Mesenchymal stem cell (in vitro differentiated cells and primary cell): ENCODE data around the gene CARD8.
"Not testable (repeated sequence)": the region's sequence is repeated elsewhere in the genome, so short reads cannot be mapped to it uniquely, and the experiment has no call there.

Experiments used
- DNase-seq: peaks from one replicate; pipeline ENCODE4 v3.0.0-alpha.2; 2013
- H2AFZ ChIP-seq: one replicate; pipeline ENCODE4 v1.6.1; 2013; ENCODE audit warnings: low read depth, mild to moderate bottlenecking, control low read depth, inconsistent platforms, low read length, moderate library complexity
- H2AK5ac ChIP-seq: 2 replicates; pipeline ENCODE4 v1.6.1; 2013; ENCODE audit warnings: low read length, moderate library complexity, mild to moderate bottlenecking, inconsistent platforms; ENCODE audit not compliant: severe bottlenecking
- H2BK120ac ChIP-seq: one replicate; pipeline ENCODE4 v1.6.1; 2013; ENCODE audit warnings: low read depth, mild to moderate bottlenecking, inconsistent platforms, low read length, moderate library complexity
- H2BK12ac ChIP-seq, 2 experiments: one replicate each; pipeline ENCODE4 v1.6.1; 2013; ENCODE audit warnings: inconsistent platforms in 2 of 2, low read length in 2 of 2, mild to moderate bottlenecking in 2 of 2, moderate library complexity in 2 of 2, control low read depth in 1 of 2
- H2BK15ac ChIP-seq: one replicate; pipeline ENCODE4 v1.6.1; 2013; ENCODE audit warnings: mild to moderate bottlenecking, low read depth, inconsistent platforms; ENCODE audit not compliant: poor library complexity, severe bottlenecking
- H2BK5ac ChIP-seq: 2 replicates; pipeline ENCODE4 v1.6.1; 2013; ENCODE audit warnings: low read depth, mild to moderate bottlenecking, low read length, control low read depth, inconsistent platforms; ENCODE audit not compliant: poor library complexity, severe bottlenecking
- H3K14ac ChIP-seq, 2 experiments: one replicate each; pipeline ENCODE4 v1.6.1; 2013; ENCODE audit warnings: inconsistent platforms in 2 of 2, low read length in 2 of 2, control low read depth in 1 of 2, mild to moderate bottlenecking in 1 of 2, moderate library complexity in 1 of 2
- H3K18ac ChIP-seq, 2 experiments: one replicate each; pipeline ENCODE4 v1.6.1; 2013; ENCODE audit warnings: inconsistent platforms in 2 of 2, low read length in 2 of 2, control low read depth in 1 of 2, low read depth in 1 of 2, mild to moderate bottlenecking in 1 of 2
- H3K23ac ChIP-seq, 2 experiments: one replicate each; pipeline ENCODE4 v1.6.1; 2013; ENCODE audit warnings: inconsistent platforms in 2 of 2, low read length in 2 of 2, mild to moderate bottlenecking in 2 of 2, moderate library complexity in 2 of 2, control low read depth in 1 of 2
- H3K27ac ChIP-seq: 2 replicates; pipeline ENCODE4 v1.5.1; 2013; ENCODE audit warnings: mild to moderate bottlenecking, moderate library complexity, low read length, control low read depth, inconsistent platforms; ENCODE audit not compliant: poor library complexity, severe bottlenecking
- H3K27me3 ChIP-seq, 2 experiments: 2 replicates each; pipeline versions ENCODE4 v1.6.1 to v1.7.0; 2013; ENCODE audit warnings: low read length in 2 of 2, mild to moderate bottlenecking in 2 of 2, moderate library complexity in 2 of 2, control low read depth in 1 of 2, inconsistent platforms in 1 of 2; ENCODE audit not compliant: control insufficient read depth in 1 of 2, insufficient read depth in 1 of 2
- H3K36me3 ChIP-seq, 2 experiments: 2 replicates each; pipeline versions ENCODE4 v1.6.1 to v1.7.0; 2013; ENCODE audit warnings: low read length in 2 of 2, control low read depth in 1 of 2, inconsistent platforms in 1 of 2, low read depth in 1 of 2, mild to moderate bottlenecking in 1 of 2; ENCODE audit not compliant: insufficient read depth in 2 of 2, control insufficient read depth in 1 of 2
- H3K4ac ChIP-seq, 2 experiments: one replicate each; pipeline ENCODE4 v1.6.1; 2013; ENCODE audit warnings: inconsistent platforms in 2 of 2, low read length in 2 of 2, mild to moderate bottlenecking in 2 of 2, moderate library complexity in 2 of 2, control low read depth in 1 of 2, low read depth in 1 of 2
- H3K4me1 ChIP-seq: 2 replicates; pipeline ENCODE4 v1.6.1; 2013; ENCODE audit warnings: low read depth, low read length, control low read depth; ENCODE audit not compliant: control insufficient read depth, insufficient read depth
- H3K4me2 ChIP-seq: 2 replicates; pipeline ENCODE4 v1.6.1; 2013; ENCODE audit warnings: low read length, mild to moderate bottlenecking, inconsistent platforms; ENCODE audit not compliant: poor library complexity, severe bottlenecking
- H3K4me3 ChIP-seq, 2 experiments: 2 replicates each; pipeline versions ENCODE4 v1.5.1 to v1.7.0; 2013; ENCODE audit warnings: low read length in 2 of 2, mild to moderate bottlenecking in 2 of 2, control low read depth in 1 of 2, low read depth in 1 of 2; ENCODE audit not compliant: insufficient read depth in 1 of 2
- H3K79me1 ChIP-seq: replicated peaks from 2 replicates; pipeline ENCODE4 v1.6.1; 2013; ENCODE audit warnings: mild to moderate bottlenecking, control low read depth, low read length, inconsistent platforms; ENCODE audit not compliant: poor library complexity, severe bottlenecking
- H3K9ac ChIP-seq: 2 replicates; pipeline ENCODE4 v1.7.0; 2013; ENCODE audit warnings: mild to moderate bottlenecking, low read length, moderate library complexity
- H3K9me3 ChIP-seq: 2 replicates; pipeline ENCODE4 v1.7.0; 2013; ENCODE audit warnings: mild to moderate bottlenecking, low read length; ENCODE audit not compliant: control insufficient read depth
- H4K8ac ChIP-seq: one replicate; pipeline ENCODE4 v1.6.1; 2013; ENCODE audit warnings: inconsistent platforms, mild to moderate bottlenecking, low read length, moderate library complexity
- H4K91ac ChIP-seq: one replicate; pipeline ENCODE4 v1.6.1; 2013; ENCODE audit warnings: mild to moderate bottlenecking, low read length, inconsistent platforms
- WGBS: methylation state at CpG from one replicate; pipeline ENCODE4 v1.1.7; 2013; ENCODE audit warnings: mixed read lengths; 5-methylcytosine and 5-hydroxymethylcytosine counted together

CARD8 gene

GRCh38 chr19:48244281-48244680 lies 11.4 kb downstream of the CARD8 start:
- Histone ChIP-seq H3K9me3 (no peaks in the 10 kb centered on the region), H2BK12ac (no peak overlapping the region), H3K79me1 (peaks cover 5% of the 10 kb centered on the region), H3K4me1 (no peaks in the 10 kb centered on the region), H4K8ac (no peak overlapping the region), H3K4ac (no peak overlapping the region), H4K91ac (no peak overlapping the region), H2BK5ac (no peak overlapping the region), H3K27ac (no peak overlapping the region), H3K23ac (no peak overlapping the region), H3K9ac (no peak overlapping the region), H3K4me2 (no peak overlapping the region), H2BK15ac (no peak overlapping the region), H3K4me3 (no peak overlapping the region), H3K18ac (no peak overlapping the region), H3K27me3 (no peaks in the 10 kb centered on the region), H2AFZ (no peak overlapping the region), H2AK5ac (no peak overlapping the region), H3K14ac (no peak overlapping the region), H2BK120ac (no peak overlapping the region), H3K36me3 (peaks cover 15 to 39% of the 10 kb centered on the region in 2 experiments)
- WGBS = 14% methylated on average over 3 of the region's 5 CpGs
- DNase-seq = no peak

- not testable (repeated sequence) for H3K9ac ChIP-seq, H2BK12ac ChIP-seq, H2BK15ac ChIP-seq, H2BK120ac ChIP-seq, H3K9me3 ChIP-seq, H3K14ac ChIP-seq, H3K4me3 ChIP-seq, H4K8ac ChIP-seq, H3K27ac ChIP-seq, H3K4me1 ChIP-seq, H2BK5ac ChIP-seq, H4K91ac ChIP-seq, H3K18ac ChIP-seq, H3K79me1 ChIP-seq, H3K27me3 ChIP-seq, DNase-seq, H2AFZ ChIP-seq, H2AK5ac ChIP-seq, H3K4me2 ChIP-seq, H3K23ac ChIP-seq, H3K4ac ChIP-seq
- 90% methylated on average over 1 of the region's 6 CpGs for WGBS
- peaks cover 8 to 39% of the 10 kb centered on the region in 2 experiments for H3K36me3 ChIP-seq
Measured at GRCh38 chr19:48241771-48242170, 13.9 kb downstream of the CARD8 start.

DNA sequence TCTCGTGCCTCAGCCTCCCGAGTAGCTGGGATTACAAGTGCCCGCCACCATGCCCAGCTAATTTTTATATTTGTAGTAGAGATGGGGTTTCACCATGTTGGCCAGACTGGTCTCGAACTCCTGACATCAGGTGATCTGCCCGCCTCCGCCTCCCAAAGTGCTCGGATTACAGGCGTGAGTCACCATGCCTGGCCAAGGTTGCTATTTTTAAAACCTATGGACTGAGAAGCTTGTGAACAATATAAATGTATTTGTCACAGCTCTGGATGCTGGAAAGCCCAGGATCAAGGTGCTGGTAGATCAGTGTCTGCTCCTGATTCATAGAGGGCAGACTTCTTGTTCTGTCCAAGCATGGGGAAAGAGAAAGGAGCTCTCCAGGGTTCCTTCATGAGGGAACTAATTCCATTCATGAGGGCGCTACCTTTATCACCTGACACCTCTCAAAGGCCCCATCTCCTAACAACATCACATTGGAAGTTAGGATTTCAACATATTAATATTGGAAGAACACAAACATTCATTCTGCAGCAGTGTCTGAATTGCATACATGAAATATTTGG lies 16.1 kb downstream of the CARD8 start:
- H3K9me3 ChIP-seq = peaks cover 4% of the 10 kb centered on the region
- no peak overlapping the region for H3K23ac ChIP-seq
- H3K4me3 ChIP-seq = no peak overlapping the region
- H2BK12ac ChIP-seq = no peak overlapping the region
- H3K9ac ChIP-seq = no peak overlapping the region
- no peak overlapping the region for H4K91ac ChIP-seq
- H3K4ac ChIP-seq = no peak overlapping the region
- H3K79me1 ChIP-seq = peaks cover 3% of the 10 kb centered on the region
- WGBS = 93% methylated on average over 8 of the region's 9 CpGs
- H3K14ac ChIP-seq = no peak overlapping the region
- H2AFZ ChIP-seq = no peak overlapping the region
- H3K18ac ChIP-seq = no peak overlapping the region
- no peak overlapping the region for H2BK5ac ChIP-seq
- DNase-seq = no peak
- no peak overlapping the region for H4K8ac ChIP-seq
- H3K4me2 ChIP-seq = no peak overlapping the region
- H3K36me3 ChIP-seq = peaks cover 8 to 29% of the 10 kb centered on the region in 2 experiments
- H2AK5ac ChIP-seq = no peak overlapping the region
- no peaks in the 10 kb centered on the region for H3K4me1 ChIP-seq
- H3K27ac ChIP-seq = no peak overlapping the region
- no peak overlapping the region for H2BK120ac ChIP-seq
- H2BK15ac ChIP-seq = no peak overlapping the region
- no peaks in the 10 kb centered on the region for H3K27me3 ChIP-seq

- DNase-seq = no peak
- Histone ChIP-seq H3K14ac (no peak overlapping the region), H2AFZ (no peak overlapping the region), H3K4me1 (no peaks in the 10 kb centered on the region), H2BK15ac (no peak overlapping the region), H4K91ac (no peak overlapping the region), H3K9ac (no peak overlapping the region), H3K23ac (no peak overlapping the region), H3K4ac (no peak overlapping the region), H3K79me1 (peaks cover 3% of the 10 kb centered on the region), H3K18ac (no peak overlapping the region), H2BK5ac (no peak overlapping the region), H3K27me3 (no peaks in the 10 kb centered on the region), H2BK12ac (no peak overlapping the region), H3K36me3 (peaks cover 8 to 31% of the 10 kb centered on the region in 2 experiments), H2AK5ac (no peak overlapping the region), H4K8ac (no peak overlapping the region), H2BK120ac (no peak overlapping the region), H3K27ac (no peak overlapping the region), H3K4me3 (no peak overlapping the region), H3K9me3 (peaks cover 4% of the 10 kb centered on the region), H3K4me2 (no peak overlapping the region)
- WGBS = 81% methylated on average over 6 of the region's 6 CpGs
Measured at GRCh38 chr19:48239120-48239519, 16.6 kb downstream of the CARD8 start.
